ENCODE results near the gene EPS8. TPM values are rescaled to one million over a fixed set of nuclear protein-coding genes. Genes with fewer than 3 reads are reported as not detected.

EPS8 gene
- polyA plus RNA-seq, 1 donor (not counting 4 experiments of a cell fraction or from before 2014, with no cell fraction given) = 4.0 TPM

- Histone ChIP-seq H3K4me2 (ENCODE audit: control insufficient read depth, extremely low read depth, insufficient read depth, low read depth, low read length) (no peak overlapping the region), H3K27me3 (ENCODE audit: control insufficient read depth, extremely low read depth, insufficient read depth, low read length) (no peaks in the 10 kb centered on the region), H3K9me3 (ENCODE audit: control insufficient read depth, low read depth, low read length) (no peaks in the 10 kb centered on the region), H3K36me3 (ENCODE audit: control insufficient read depth in 2 of 2, extremely low read depth in 1 of 2, insufficient read depth in 2 of 2, low read length in 2 of 2) (no peaks in the 10 kb centered on the region), H3K9ac (ENCODE audit: control insufficient read depth, extremely low read depth, insufficient read depth, low read length) (no peak overlapping the region), H2AFZ (ENCODE audit: control insufficient read depth, low read length) (no peak overlapping the region), H3K27ac (ENCODE audit: control insufficient read depth, insufficient read depth, low read length) (no peak overlapping the region), H3K4me1 (ENCODE audit: control insufficient read depth, extremely low read depth, insufficient read depth, low read length) (no peaks in the 10 kb centered on the region), H3K4me3 (ENCODE audit: control insufficient read depth in 2 of 3, extremely low read depth in 1 of 3, insufficient read depth in 2 of 3, low read depth in 1 of 3, low read length in 3 of 3) (no peak overlapping the region), H3K9me1 (ENCODE audit: control insufficient read depth, extremely low read depth, insufficient read depth, low read length) (no peaks in the 10 kb centered on the region), H4K20me1 (ENCODE audit: control insufficient read depth, extremely low read depth, insufficient read depth, low read length) (no peaks in the 10 kb centered on the region), H3K79me2 (ENCODE audit: control insufficient read depth, insufficient read depth, low read length) (no peaks in the 10 kb centered on the region)
- FAIRE-seq = no peak
- DNase-seq (ENCODE audit: low read depth, low spot score) = no peak
- dilution Hi-C loops (cut with MboI; ENCODE audit: extremely low pct_ligation_motif_present, low sequenced_read_pairs) = loop anchor here (25.0 kb wide), 1 partner anchor 253 kb away; no protein-coding TSS in a partner anchor
- TF ChIP-seq CTCF (optimal IDR thresholded peaks at IDR 0.05 in 1 of 3, IDR thresholded peaks at IDR 0.05 in 1 of 3, conservative IDR thresholded peaks at IDR 0.05 in 1 of 3; ENCODE audit: extremely low read depth in 1 of 3, insufficient read depth in 2 of 3, low read length in 3 of 3) (no peak), EZH2 (IDR thresholded peaks at IDR 0.05; ENCODE audit: low read length) (no peak)
Measured at GRCh38 chr12:15583804-15584203, 205.4 kb downstream of the EPS8 start.

- Histone ChIP-seq H3K27me3 (ENCODE audit: control insufficient read depth, extremely low read depth, insufficient read depth, low read length) (no peaks in the 10 kb centered on the region), H3K4me3 (ENCODE audit: control insufficient read depth in 2 of 3, extremely low read depth in 1 of 3, insufficient read depth in 2 of 3, low read depth in 1 of 3, low read length in 3 of 3) (no peak overlapping the region), H3K4me2 (ENCODE audit: control insufficient read depth, extremely low read depth, insufficient read depth, low read depth, low read length) (no peak overlapping the region), H3K27ac (ENCODE audit: control insufficient read depth, insufficient read depth, low read length) (no peak overlapping the region), H3K9me3 (ENCODE audit: control insufficient read depth, low read depth, low read length) (no peaks in the 10 kb centered on the region), H2AFZ (ENCODE audit: control insufficient read depth, low read length) (no peak overlapping the region), H3K4me1 (ENCODE audit: control insufficient read depth, extremely low read depth, insufficient read depth, low read length) (no peaks in the 10 kb centered on the region), H4K20me1 (ENCODE audit: control insufficient read depth, extremely low read depth, insufficient read depth, low read length) (no peaks in the 10 kb centered on the region), H3K79me2 (ENCODE audit: control insufficient read depth, insufficient read depth, low read length) (no peaks in the 10 kb centered on the region), H3K9me1 (ENCODE audit: control insufficient read depth, extremely low read depth, insufficient read depth, low read length) (no peaks in the 10 kb centered on the region), H3K36me3 (ENCODE audit: control insufficient read depth in 2 of 2, extremely low read depth in 1 of 2, insufficient read depth in 2 of 2, low read length in 2 of 2) (no peaks in the 10 kb centered on the region), H3K9ac (ENCODE audit: control insufficient read depth, extremely low read depth, insufficient read depth, low read length) (no peak overlapping the region)
- dilution Hi-C loops (cut with MboI; ENCODE audit: extremely low pct_ligation_motif_present, low sequenced_read_pairs) = loop anchor here (25.0 kb wide), 1 partner anchor 256 kb away; no protein-coding TSS in a partner anchor
- DNase-seq (ENCODE audit: low read depth, low spot score) (no peak), FAIRE-seq (no peak)
- TF ChIP-seq EZH2 (IDR thresholded peaks at IDR 0.05; ENCODE audit: low read length) = no peak
- no peak for TF ChIP-seq CTCF (optimal IDR thresholded peaks at IDR 0.05 in 1 of 3, IDR thresholded peaks at IDR 0.05 in 1 of 3, conservative IDR thresholded peaks at IDR 0.05 in 1 of 3; ENCODE audit: extremely low read depth in 1 of 3, insufficient read depth in 2 of 3, low read length in 3 of 3)
Measured at GRCh38 chr12:15581006-15581405, 208.2 kb downstream of the EPS8 start.
